Astrocyte (in vitro differentiated cells and primary cell): ENCODE results near the gene SPINK5. TPM values are rescaled to one million over a fixed set of nuclear protein-coding genes. Genes with fewer than 3 reads are reported as not detected.

Experiments
- DNase-seq: peaks from one replicate; pipeline ENCODE4 v3.0.0-alpha.2; 2010; ENCODE audit warnings: low read depth
- FAIRE-seq: peaks from 2 replicates; lab custom pipeline; 2011; peaks lifted over from hg19 to GRCh38; lab: Jason Lieb, UNC
- H2AFZ ChIP-seq: 2 replicates; pipeline ENCODE4 v1.6.0; 2012; ENCODE audit warnings: low read depth, low read length, inconsistent platforms
- H3K27ac ChIP-seq: 2 replicates; pipeline ENCODE4 v1.5.1; 2011; ENCODE audit warnings: low read depth, low read length, inconsistent platforms
- H3K27me3 ChIP-seq: 2 replicates; pipeline ENCODE4 v1.6.0; 2011; ENCODE audit warnings: low read length, inconsistent platforms; ENCODE audit not compliant: insufficient read depth
- H3K36me3 ChIP-seq: 2 replicates; pipeline ENCODE4 v1.5.1; 2011; ENCODE audit warnings: low read length, inconsistent platforms; ENCODE audit not compliant: insufficient read depth
- H3K4me1 ChIP-seq: 2 replicates; pipeline ENCODE4 v1.5.1; 2011; ENCODE audit warnings: low read length, inconsistent platforms; ENCODE audit not compliant: insufficient read depth
- H3K4me2 ChIP-seq: 2 replicates; pipeline ENCODE4 v1.6.0; 2012; ENCODE audit warnings: low read length, inconsistent platforms
- H3K4me3 ChIP-seq: 2 replicates; pipeline ENCODE4 v1.5.1; 2011; ENCODE audit warnings: low read depth, mild to moderate bottlenecking, low read length, inconsistent platforms; ENCODE audit not compliant: insufficient read depth
- H3K79me2 ChIP-seq: 2 replicates; pipeline ENCODE4 v1.6.0; 2012; ENCODE audit warnings: mild to moderate bottlenecking, low read length, inconsistent platforms; ENCODE audit not compliant: insufficient read depth
- H3K9ac ChIP-seq: 2 replicates; pipeline ENCODE4 v1.6.0; 2012; ENCODE audit warnings: mild to moderate bottlenecking, low read length, inconsistent platforms
- H3K9me3 ChIP-seq: 2 replicates; pipeline ENCODE4 v1.5.1; 2012; ENCODE audit warnings: low read depth, mild to moderate bottlenecking, low read length, inconsistent platforms; ENCODE audit not compliant: insufficient read depth
- H4K20me1 ChIP-seq: 2 replicates; pipeline ENCODE4 v1.6.0; 2012; ENCODE audit warnings: low read length, inconsistent platforms; ENCODE audit not compliant: insufficient read depth
- H3K27ac Mint-ChIP-seq: one replicate; pipeline ENCODE4 v1.8.0; 2021; ENCODE audit warnings: mild to moderate bottlenecking, mixed read lengths; ENCODE audit not compliant: unreplicated experiment
- H3K27me3 Mint-ChIP-seq: one replicate; pipeline ENCODE4 v1.8.0; 2021; ENCODE audit warnings: low read depth, mixed read lengths; ENCODE audit not compliant: unreplicated experiment
- H3K36me3 Mint-ChIP-seq: one replicate; pipeline ENCODE4 v1.8.0; 2021; ENCODE audit warnings: low read depth, mixed read lengths; ENCODE audit not compliant: unreplicated experiment
- H3K4me1 Mint-ChIP-seq: one replicate; pipeline ENCODE4 v1.8.0; 2021; ENCODE audit warnings: low read depth, mixed read lengths; ENCODE audit not compliant: unreplicated experiment
- H3K4me3 Mint-ChIP-seq: one replicate; pipeline ENCODE4 v1.8.0; 2021; ENCODE audit warnings: mild to moderate bottlenecking, moderate library complexity, mixed read lengths; ENCODE audit not compliant: unreplicated experiment
- H3K9me3 Mint-ChIP-seq: one replicate; pipeline ENCODE4 v1.8.0; 2021; ENCODE audit warnings: mild to moderate bottlenecking, mixed read lengths; ENCODE audit not compliant: unreplicated experiment
- CTCF ChIP-seq: IDR thresholded peaks from 2 replicates; pipeline ENCODE4 v1.5.1; 2011; ENCODE audit warnings: low read depth, mild to moderate bottlenecking, inconsistent platforms, low read length, moderate library complexity; ENCODE audit not compliant: insufficient read depth
- EZH2 ChIP-seq: IDR thresholded peaks from 2 replicates; pipeline ENCODE4 v1.6.1; 2012; ENCODE audit warnings: mild to moderate bottlenecking, low read length, inconsistent platforms; ENCODE audit not compliant: insufficient read depth
- total RNA-seq: library from RNA; stranded (reverse); gene quantifications from 2 replicates; pipeline ENCODE4 v1.2.1, GENCODE V29; 2021

Gene SPINK5
- total RNA-seq, 1 donor from 2014 or later: 1.3 TPM

GRCh38 chr5:148107608-148108007, 43.8 kb downstream of the SPINK5 start:
- Histone ChIP-seq H3K4me3 (no peak overlapping the region), H3K27me3 (no peaks in the 10 kb centered on the region), H3K9ac (no peak overlapping the region), H3K9me3 (no peaks in the 10 kb centered on the region), H3K79me2 (no peaks in the 10 kb centered on the region), H3K4me1 (no peaks in the 10 kb centered on the region), H4K20me1 (no peaks in the 10 kb centered on the region), H2AFZ (no peak overlapping the region), H3K27ac (no peak overlapping the region), H3K36me3 (no peaks in the 10 kb centered on the region), H3K4me2 (no peak overlapping the region)
- H3K9me3 Mint-ChIP-seq: no peaks in the 10 kb centered on the region
- no peak overlapping the region for H3K27ac Mint-ChIP-seq
- FAIRE-seq: no peak
- H3K27me3 Mint-ChIP-seq: no peaks in the 10 kb centered on the region
- no peak for TF ChIP-seq EZH2
- TF ChIP-seq CTCF: no peak
- H3K36me3 Mint-ChIP-seq: no peaks in the 10 kb centered on the region
- no peaks in the 10 kb centered on the region for H3K4me1 Mint-ChIP-seq
- no peak overlapping the region for H3K4me3 Mint-ChIP-seq
- DNase-seq: no peak

GRCh38 chr5:148113243-148113642, 49.5 kb downstream of the SPINK5 start:
- TF ChIP-seq CTCF (no peak), EZH2 (no peak)
- no peak overlapping the region for H2AFZ ChIP-seq
- H3K9ac ChIP-seq: no peak overlapping the region
- H3K27ac Mint-ChIP-seq: no peak overlapping the region
- no peaks in the 10 kb centered on the region for H3K27me3 Mint-ChIP-seq
- H3K4me3 ChIP-seq: no peak overlapping the region
- no peak overlapping the region for H3K4me3 Mint-ChIP-seq
- no peaks in the 10 kb centered on the region for H3K36me3 ChIP-seq
- no peaks in the 10 kb centered on the region for H3K9me3 ChIP-seq
- H3K9me3 Mint-ChIP-seq: no peaks in the 10 kb centered on the region
- no peaks in the 10 kb centered on the region for H3K4me1 Mint-ChIP-seq
- H4K20me1 ChIP-seq: no peaks in the 10 kb centered on the region
- H3K27me3 ChIP-seq: no peaks in the 10 kb centered on the region
- no peak for DNase-seq
- no peaks in the 10 kb centered on the region for H3K4me1 ChIP-seq
- H3K27ac ChIP-seq: no peak overlapping the region
- H3K4me2 ChIP-seq: no peak overlapping the region
- FAIRE-seq: no peak
- no peaks in the 10 kb centered on the region for H3K79me2 ChIP-seq
- no peaks in the 10 kb centered on the region for H3K36me3 Mint-ChIP-seq

GRCh38 chr5:148120317-148120716, 56.5 kb downstream of the SPINK5 start:
- H3K9me3 ChIP-seq: no peaks in the 10 kb centered on the region
- no peaks in the 10 kb centered on the region for H3K79me2 ChIP-seq
- Mint-ChIP-seq H3K36me3 (no peaks in the 10 kb centered on the region), H3K27me3 (no peaks in the 10 kb centered on the region), H3K4me3 (no peak overlapping the region), H3K4me1 (no peaks in the 10 kb centered on the region), H3K27ac (no peak overlapping the region), H3K9me3 (no peaks in the 10 kb centered on the region)
- no peak overlapping the region for H2AFZ ChIP-seq
- H3K27me3 ChIP-seq: no peaks in the 10 kb centered on the region
- H3K4me3 ChIP-seq: no peak overlapping the region
- no peaks in the 10 kb centered on the region for H3K36me3 ChIP-seq
- H3K4me2 ChIP-seq: no peak overlapping the region
- no peak overlapping the region for H3K27ac ChIP-seq
- FAIRE-seq (no peak), DNase-seq (no peak)
- no peak overlapping the region for H3K9ac ChIP-seq
- no peaks in the 10 kb centered on the region for H4K20me1 ChIP-seq
- no peaks in the 10 kb centered on the region for H3K4me1 ChIP-seq
- TF ChIP-seq EZH2 (no peak), CTCF (no peak)
